ENCODE measurements around the gene FNDC5.

Gene FNDC5

GRCh38 chr1:32881871-32882850, 11.4 kb upstream of the FNDC5 start:
- TF ChIP-seq ZFX (IDR thresholded peaks at IDR 0.05): no peak

GRCh38 chr1:32881291-32881690, 10.6 kb upstream of the FNDC5 start:
- TF ChIP-seq ZFX (IDR thresholded peaks at IDR 0.05): no peak
- TF ChIP-seq, protein P1, sequence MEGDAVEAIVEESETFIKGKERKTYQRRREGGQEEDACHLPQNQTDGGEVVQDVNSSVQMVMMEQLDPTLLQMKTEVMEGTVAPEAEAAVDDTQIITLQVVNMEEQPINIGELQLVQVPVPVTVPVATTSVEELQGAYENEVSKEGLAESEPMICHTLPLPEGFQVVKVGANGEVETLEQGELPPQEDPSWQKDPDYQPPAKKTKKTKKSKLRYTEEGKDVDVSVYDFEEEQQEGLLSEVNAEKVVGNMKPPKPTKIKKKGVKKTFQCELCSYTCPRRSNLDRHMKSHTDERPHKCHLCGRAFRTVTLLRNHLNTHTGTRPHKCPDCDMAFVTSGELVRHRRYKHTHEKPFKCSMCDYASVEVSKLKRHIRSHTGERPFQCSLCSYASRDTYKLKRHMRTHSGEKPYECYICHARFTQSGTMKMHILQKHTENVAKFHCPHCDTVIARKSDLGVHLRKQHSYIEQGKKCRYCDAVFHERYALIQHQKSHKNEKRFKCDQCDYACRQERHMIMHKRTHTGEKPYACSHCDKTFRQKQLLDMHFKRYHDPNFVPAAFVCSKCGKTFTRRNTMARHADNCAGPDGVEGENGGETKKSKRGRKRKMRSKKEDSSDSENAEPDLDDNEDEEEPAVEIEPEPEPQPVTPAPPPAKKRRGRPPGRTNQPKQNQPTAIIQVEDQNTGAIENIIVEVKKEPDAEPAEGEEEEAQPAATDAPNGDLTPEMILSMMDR (conservative IDR thresholded peaks at IDR 0.05): no peak
- no peak overlapping the region for H3K27ac ChIP-seq

More at GRCh38 chr1:32881871-32882850, 11.4 kb upstream of the FNDC5 start:
- H3K27ac ChIP-seq: no peak overlapping the region

GRCh38 chr1:32878637-32879041, 7.9 kb upstream of the FNDC5 start:
- no peak overlapping the region for H3K27ac ChIP-seq
- TF ChIP-seq, protein P1 (conservative IDR thresholded peaks at IDR 0.05): no peak
- TF ChIP-seq ZFX (IDR thresholded peaks at IDR 0.05): no peak

GRCh38 chr1:32878183-32878582, 7.5 kb upstream of the FNDC5 start:
- no peak for TF ChIP-seq ZFX (IDR thresholded peaks at IDR 0.05)
- TF ChIP-seq, protein P1 (conservative IDR thresholded peaks at IDR 0.05): no peak

DNA sequence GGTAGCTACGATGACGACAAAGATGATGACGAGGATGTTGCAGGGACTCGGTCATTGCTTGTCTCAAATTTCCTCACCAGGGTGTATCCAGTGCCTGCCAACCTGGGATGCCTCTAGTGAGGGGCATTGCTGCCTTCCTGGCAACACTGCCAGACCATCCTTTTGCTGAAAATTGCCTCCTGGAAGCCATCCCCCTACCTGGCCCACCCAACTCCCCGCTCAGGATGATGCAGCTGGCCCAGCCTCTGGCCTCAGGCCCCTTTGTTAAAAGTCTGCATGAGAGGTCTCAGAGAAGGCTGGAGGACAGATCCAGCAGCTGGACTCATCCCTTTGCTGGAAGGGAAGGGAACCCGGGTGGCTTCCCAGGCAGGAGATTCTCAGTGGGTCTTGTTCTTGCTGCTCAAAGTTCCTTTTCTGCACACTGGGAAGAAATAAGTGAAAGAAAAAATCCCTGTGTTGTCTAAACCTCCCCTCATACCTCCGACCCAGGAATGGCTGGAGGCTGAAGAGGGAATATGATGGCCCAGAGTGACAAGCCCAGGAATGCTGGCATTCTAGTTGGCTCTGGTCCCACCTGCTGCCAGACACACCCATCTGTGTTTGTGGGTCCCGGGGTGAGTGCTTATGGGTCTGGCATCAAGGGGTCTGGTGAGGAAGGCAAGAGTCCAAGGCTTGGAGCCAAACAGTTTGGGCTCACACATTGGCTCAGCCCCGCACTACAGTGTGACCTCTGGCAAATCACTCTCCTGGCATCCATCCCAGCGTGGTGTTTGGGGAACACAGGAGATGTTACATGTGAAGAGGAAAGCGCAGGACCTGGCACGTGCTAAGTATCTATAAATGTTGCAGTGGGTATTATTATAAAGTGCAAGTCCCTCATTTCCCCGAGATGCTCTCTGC, 6.7 kb upstream of the FNDC5 start:
- no peak overlapping the region for H3K27ac ChIP-seq
- no peak for TF ChIP-seq ZFX (IDR thresholded peaks at IDR 0.05)
- TF ChIP-seq, protein P1 (conservative IDR thresholded peaks at IDR 0.05): no peak

More at GRCh38 chr1:32878183-32878582, 7.5 kb upstream of the FNDC5 start:
- no peak overlapping the region for H3K27ac ChIP-seq

DNA sequence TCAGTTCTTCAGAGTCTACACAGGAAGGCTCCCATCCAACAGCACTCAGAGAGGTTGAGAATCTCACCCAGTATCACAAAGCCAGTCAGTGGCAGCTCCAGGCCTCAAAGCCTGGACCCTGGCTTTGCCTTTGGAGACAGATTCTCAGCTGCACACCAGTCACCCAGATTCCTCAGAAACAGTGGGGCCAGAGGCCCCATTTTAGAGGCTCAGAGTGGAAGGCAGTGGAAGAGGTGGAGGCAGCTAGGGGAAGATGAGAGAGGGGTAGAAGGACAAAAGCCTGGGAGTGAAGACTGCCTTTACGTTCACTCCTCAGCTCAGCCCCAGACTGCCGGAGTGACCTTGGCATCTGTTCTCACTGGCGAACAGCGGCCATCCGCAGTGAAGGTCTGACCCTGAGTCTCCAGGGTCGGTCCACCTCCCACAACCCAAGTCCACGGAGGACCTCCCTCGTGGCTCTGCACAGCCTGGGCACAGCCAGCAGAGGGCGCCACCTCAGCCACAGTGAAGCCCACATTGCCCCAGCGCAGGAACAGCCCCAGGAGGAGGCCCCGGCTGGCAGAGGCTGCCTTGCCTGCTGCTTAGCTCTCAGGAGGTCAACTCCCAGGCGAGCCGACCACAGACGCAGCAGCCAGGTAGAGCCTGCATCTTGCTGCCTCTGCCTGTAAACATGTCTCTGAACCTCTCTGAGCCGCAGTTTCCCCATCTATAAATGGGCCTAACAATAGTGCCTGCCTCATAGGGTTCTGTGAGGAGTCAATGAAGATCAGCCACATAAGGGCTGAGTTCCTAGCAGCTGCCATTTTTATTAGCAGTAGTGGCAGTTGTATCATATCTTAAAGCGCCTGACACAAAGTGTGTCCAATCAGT, 5.9 kb upstream of the FNDC5 start:
- no peak overlapping the region for H3K27ac ChIP-seq
- TF ChIP-seq ZFX (IDR thresholded peaks at IDR 0.05): no peak
- TF ChIP-seq, protein P1 (conservative IDR thresholded peaks at IDR 0.05): peak; percentile 98
